HG03469 (cell line): ENCODE measurements around the gene TP53I13.

Experiments used
- ATAC-seq: cut with Tn5 transposase; IDR thresholded peaks from one replicate; pipeline ENCODE4 v1.9.1; 2021; ENCODE audit warnings: mild to moderate bottlenecking, moderate library complexity, moderate number of reproducible peaks; ENCODE audit not compliant: unreplicated experiment

The TP53I13 gene

GRCh38 chr17:29614349-29615047, 46.0 kb downstream of the TP53I13 start:
- no peak for ATAC-seq

- ATAC-seq: no peak
These were observed 46.5 kb downstream of the TP53I13 start for GRCh38 chr17:29615048-29615385.

GRCh38 chr17:29615492-29616299, 47.2 kb downstream of the TP53I13 start:
- no peak for ATAC-seq

GRCh38 chr17:29616300-29617048, 48.0 kb downstream of the TP53I13 start:
- ATAC-seq: no peak

- ATAC-seq: peak; percentile 33
These were observed 48.6 kb downstream of the TP53I13 start for GRCh38 chr17:29617125-29617480.

- no peak for ATAC-seq
These were observed 49.2 kb downstream of the TP53I13 start for GRCh38 chr17:29617481-29618271.

- no peak for ATAC-seq
These were observed 50.0 kb downstream of the TP53I13 start for GRCh38 chr17:29618272-29619065.

- ATAC-seq: no peak
These were observed 50.8 kb downstream of the TP53I13 start for GRCh38 chr17:29619251-29619650.

- ATAC-seq: no peak
These were observed 51.8 kb downstream of the TP53I13 start for GRCh38 chr17:29620271-29620670.

- no peak for ATAC-seq
These were observed 52.4 kb downstream of the TP53I13 start for GRCh38 chr17:29620779-29621500.

- ATAC-seq: no peak
These were observed 53.3 kb downstream of the TP53I13 start for GRCh38 chr17:29621751-29622194.
